HG03108 (cell line): ENCODE results near the gene NYAP2.

Source experiments
- ATAC-seq: cut with Tn5 transposase; IDR thresholded peaks from one replicate; pipeline ENCODE4 v1.9.1; 2021; ENCODE audit warnings: moderate library complexity; ENCODE audit not compliant: unreplicated experiment

The NYAP2 gene

DNA sequence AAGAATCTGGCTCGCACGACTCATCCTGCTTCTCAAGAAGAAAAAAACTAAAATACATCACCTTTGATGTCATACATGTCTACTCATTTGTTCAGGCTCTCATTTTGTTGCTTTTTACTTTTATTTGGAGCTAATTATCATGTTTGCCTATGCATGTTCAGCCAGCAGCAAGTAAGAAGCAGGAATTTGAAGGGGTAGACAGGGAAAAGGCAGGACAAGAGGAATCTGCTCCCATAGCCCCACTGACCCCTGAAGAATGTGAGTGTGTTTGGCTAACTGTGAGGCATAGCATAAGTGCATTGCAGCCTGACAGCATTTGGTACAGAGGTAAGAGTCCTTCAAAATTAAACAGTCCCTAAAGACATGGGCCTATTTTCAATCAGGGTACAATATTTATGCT, 72.7 kb downstream of the NYAP2 start:
- no peak for ATAC-seq

DNA sequence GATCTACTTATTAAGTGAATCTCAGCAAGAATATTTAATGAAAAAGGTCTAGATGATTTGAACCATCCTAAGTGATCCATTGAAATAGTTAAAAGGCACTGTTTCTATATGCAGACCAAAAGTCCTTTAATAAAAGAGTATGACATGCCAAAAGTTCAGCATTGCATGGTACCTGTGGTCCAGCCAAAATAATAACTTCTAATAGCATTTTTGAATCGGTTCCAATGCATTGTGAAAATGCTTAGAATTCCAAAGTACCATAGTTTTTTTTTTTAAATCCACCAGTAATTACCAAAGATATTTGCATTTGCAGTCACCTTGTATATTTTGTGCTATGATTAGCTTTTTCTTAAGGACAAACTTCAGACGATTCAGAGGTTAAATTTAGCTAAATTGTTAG, 79.9 kb downstream of the NYAP2 start:
- no peak for ATAC-seq

DNA sequence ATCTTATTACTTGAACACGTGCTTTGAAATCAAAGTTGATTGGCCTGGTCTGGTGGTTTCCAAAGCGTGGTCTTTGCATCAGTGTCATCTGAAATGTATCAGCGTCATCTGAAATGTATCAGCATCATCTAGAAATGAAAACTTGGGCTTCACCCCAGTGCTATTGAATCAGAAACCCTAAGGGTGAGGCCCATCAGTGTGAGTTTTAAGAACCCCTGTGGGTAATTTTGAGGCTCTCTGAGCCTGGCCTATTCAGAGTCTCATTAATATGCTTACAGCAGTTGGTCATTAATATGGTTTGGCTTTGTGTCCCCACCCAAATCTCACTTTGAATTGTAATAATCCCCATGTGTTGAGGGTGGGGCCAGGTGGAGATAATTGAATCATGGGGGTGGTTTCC, 85.2 kb downstream of the NYAP2 start:
- ATAC-seq, result no peak

DNA sequence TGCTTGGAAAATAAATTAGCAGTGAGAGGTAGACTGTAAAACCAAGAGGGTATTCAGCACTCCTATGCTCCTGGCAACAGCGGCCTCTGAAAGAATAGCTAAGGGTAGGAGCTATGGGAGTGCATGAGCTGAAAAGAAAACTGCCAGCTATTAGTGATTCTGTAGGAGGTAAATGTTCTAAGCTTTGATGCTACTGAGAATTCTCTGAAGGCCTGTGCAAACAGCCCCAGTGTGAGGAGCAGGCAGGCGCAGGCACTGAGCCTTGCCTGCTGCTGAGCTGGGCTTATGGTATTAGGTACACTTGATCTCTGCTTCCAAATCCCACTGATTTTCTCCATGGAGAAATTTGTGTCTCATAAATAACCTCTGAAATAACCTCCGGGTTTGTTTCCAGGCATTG, 86.7 kb downstream of the NYAP2 start:
- no peak for ATAC-seq

DNA sequence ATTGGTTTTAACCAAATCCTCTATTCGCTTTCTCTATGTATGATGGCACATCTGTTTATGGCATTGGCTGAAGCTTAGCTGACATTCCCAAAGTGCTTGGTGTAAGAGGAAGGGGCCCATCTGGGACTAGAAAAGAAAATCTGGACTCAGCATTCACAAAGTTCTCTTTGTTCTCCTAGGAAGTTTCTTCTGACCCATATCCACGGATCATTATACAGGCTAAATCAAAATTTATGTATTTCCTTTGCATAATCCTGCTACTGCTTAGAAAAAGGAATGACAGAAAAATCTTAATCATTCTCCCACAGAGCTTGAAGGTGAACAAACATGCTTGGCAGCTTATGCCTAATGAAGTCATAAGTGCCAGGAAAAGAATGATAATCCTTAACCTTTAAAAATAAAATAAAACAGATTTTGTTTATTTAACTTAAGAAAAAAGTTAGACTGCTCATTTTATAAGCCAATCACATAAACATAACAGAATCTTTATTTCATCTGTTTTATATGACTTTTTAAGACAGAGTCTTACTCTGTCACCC, 88.4 kb downstream of the NYAP2 start:
- ATAC-seq, result no peak

DNA sequence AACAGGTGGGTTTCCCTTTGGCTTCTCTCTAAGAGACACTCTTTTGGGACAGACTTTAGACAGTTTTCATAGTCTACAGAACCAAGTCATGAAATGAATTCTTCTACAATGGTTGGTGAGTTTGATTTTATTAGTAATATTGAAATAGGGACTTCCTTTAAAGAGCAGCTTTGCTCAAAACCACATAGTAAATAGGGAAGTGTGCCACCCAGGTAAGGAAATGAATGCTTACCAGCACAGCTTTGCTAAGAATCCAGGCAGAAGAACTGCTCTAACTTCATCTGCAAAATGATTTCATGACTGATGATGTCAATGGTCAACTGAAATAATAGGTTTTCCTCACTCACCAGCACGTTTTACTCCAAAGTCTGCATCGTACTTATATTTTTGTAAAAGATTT, 89.2 kb downstream of the NYAP2 start:
- ATAC-seq, result no peak

DNA sequence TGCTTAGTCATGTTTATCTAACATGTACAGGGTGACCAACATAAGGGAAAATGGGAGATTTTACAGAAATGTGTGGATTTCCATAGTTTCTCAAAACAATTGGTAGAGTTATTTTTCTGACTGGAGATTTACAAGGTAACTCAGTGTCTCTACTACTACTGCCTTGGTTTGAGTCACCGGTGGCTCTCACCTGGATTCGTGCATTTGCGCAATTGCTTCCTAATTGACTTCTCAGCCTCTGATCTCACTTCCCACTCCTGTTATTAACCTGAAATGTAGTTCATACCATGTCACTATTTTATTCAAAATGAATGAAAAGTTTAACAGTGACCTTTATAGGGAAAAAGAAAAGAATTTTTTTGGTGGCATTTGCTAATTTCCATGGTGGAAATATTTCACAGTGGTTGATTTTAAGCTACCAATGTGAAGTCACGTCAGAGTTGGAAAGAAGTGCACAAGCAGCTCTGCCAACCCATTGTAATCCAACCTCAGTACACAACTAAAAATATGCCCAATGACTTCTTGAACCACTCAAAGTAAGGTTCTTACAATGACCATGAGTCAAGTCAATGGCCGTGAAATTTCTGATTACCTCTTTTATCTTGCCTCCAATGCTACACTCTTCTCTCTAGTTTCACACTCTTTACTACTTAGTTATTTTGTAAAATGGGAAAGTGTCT, 94.0 kb downstream of the NYAP2 start:
- no peak for ATAC-seq

DNA sequence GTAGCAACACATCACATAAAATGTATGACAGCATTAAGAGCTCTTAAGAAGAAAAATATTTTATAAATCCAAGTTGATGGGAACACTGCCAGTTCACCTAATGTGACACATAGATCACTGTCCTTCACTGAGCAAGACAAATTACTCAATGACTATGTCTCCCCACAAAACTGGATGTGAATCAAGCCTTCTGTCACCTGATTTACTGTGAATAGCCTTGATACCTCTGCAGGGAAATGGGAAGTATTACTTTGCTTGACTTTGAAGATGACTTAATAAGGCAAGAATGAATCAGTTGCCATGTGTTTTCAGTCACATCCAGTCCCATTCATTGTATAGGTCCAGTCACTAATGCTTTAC, 94.6 kb downstream of the NYAP2 start:
- no peak for ATAC-seq

DNA sequence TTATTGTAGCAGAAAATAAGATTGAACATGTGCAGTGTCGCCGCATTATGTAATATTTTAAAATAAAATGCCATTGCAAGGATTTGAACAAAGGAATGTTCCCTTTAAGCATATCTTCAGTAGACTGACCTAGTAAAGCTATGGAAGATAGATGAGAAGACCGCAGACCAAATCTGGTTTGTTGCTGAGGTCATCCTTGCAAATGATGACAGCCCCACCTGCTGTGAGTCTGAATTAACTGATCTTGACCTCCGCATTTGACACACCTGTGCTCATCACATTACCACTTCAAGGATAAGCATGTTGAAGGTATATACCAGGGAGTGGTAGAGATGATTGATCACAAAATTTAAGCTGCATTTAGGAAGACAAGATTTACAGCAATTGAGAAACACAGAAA, 96.2 kb downstream of the NYAP2 start:
- no peak for ATAC-seq

DNA sequence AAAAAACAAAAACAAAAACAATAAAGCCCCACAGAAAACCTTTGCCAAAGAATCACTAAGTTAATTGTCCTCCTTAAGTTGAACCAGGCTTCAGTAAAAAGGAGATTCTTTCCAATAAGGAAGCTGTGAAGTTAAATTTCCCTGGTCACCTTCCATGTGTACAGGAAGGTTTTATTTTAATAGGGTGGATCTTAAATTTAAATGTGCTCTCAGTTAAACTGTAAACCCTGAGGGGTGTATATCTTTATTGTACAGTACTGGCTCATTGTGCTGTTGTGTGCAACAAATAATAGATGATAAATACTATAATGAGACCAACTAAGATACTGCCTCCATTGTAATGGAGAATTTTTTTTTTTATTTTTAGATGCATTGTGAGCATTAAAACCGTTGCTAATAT, 97.1 kb downstream of the NYAP2 start:
- ATAC-seq, result no peak

DNA sequence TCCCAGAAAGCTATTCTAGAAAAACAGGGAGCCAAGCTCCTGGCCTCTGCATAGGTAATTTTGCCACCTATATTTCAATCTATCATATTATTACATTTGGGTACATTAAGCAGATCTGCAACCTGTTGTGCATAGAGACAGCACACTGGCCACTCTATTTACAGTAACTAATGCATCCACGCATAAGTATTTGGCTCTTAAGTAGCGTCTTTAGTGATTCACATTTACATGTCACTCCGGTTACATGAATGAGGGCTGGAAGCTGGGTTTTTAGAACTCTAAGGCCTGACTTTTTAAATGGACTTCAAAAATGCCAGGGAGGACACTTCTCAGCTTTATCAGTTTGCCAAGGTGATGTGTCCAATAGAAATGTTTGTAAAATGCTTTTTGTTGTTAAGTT, 97.7 kb downstream of the NYAP2 start:
- ATAC-seq, result no peak

DNA sequence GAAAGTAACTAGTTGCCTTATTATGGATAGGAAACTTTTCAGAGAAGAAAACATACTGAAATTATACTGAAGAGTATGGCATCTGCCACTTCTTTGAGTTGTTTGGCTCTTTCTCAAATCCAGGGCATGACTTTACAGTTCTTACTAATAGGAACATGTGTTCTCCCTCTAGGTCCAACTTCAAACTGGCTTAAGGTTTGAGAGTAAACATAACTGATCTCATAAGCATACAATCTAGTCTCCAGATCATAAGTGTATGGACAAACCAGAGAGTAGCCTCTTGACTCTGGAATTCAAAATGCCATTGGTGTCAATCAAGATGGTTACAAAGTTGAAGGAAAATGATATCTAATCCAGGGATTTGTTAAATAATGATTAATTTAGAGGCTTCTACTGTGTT, 101.5 kb downstream of the NYAP2 start:
- ATAC-seq, result no peak

DNA sequence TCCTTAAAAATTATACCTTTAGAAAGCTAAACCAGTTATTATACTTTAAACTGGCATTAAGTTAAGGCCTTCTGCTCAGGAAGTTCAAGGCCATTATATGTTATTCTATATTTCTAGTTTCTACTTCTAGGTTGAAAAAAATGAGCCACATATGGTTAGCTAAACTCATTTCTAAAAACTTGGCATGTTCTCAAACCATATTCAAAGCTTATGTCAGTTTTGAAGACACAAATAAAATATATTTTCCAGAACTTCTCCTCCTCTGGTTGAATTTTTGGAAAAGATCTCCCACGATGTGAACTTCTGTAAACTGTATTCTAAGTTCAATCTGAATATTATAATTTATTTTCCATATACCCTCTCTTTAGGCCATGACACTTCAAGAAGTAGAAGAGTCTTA, 103.5 kb downstream of the NYAP2 start:
- ATAC-seq, result no peak

DNA sequence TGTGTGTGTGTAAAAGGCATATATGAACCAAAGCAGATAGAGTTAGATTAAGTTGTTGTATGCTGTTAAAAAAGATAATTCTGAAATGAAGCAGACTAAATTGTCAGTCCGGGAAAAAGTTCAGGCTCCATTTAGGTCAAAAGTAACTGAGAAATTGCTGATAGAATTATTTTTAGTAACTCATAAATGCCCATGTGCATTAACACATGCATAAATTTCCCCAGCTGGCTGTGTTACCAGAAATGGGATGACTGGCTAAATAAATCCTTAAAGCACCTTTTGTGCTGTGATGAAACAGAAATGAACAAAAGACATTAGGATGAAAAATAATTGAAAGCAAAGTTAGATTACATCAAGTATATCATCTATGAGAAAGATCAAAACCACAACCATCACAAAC, 111.3 kb downstream of the NYAP2 start:
- no peak for ATAC-seq

DNA sequence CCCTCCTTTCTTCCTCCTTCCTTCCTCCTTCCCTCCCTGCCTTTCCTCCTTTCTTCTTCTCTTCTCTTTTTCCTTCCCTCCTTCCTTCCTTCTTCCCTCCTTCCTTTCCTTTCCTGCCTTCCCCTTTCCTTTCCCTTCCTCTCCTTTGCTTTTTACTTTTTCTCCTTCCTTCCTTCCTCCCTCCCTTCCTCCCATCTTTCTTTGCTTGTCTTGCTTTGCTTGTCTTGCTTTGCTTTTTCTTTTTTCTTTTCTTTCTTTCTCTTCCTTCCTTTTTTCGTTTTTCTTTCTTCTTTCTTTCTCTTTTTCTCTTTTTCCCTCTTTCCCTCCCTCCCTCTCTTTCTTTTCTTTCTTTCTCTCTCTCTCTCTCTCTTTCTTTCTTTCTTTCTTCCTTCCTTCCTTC, 113.0 kb downstream of the NYAP2 start:
- no peak for ATAC-seq

DNA sequence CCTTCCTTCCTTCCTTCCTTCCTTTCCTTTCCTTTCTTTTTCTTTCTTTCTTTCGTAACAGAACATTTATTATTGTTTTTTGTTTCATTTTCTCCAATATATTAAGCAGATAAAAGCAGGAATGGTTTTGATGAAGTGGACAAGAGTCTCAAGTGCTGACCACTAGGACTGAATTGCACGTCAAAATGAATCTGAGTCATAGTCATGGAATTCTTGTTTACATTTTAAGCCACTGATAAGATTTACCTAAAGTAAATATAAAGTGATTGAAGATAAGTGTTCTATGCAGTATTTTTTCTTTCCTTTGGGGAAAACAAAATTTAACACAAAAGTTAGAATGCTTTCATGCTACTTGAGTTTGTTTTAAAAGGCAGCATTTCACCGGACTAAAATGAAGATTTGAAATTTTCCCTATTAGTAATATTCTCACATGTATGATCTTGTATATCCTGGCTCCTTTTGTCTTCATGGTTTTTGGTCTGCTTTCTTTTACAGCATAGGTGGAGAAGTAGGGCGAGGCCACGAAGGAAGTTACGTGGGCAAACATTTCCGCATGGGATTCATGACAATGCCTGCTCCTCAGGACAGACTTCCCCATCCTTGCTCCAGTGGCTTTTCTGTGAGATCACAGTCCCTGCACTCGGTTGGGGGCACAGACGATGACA, 113.5 kb downstream of the NYAP2 start:
- ATAC-seq, result no peak

DNA sequence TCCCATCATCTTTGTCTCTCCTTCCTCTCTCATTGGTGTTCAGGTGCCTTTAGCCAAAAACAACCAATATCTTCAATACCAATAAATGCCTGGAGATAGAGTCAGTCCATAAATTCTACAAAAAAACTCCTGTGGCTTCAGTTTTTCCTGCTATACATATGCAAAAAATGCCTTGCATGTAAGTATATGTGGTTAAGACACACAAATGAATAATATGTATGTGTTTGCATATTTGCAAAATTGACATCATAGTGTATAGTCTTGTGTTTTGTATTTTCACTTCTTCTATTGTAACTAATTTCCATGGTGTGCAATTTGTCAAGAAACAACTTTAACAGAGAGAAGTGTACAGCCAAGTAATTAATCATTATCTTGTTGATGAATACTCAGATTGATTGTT, 115.5 kb downstream of the NYAP2 start:
- ATAC-seq, result no peak

DNA sequence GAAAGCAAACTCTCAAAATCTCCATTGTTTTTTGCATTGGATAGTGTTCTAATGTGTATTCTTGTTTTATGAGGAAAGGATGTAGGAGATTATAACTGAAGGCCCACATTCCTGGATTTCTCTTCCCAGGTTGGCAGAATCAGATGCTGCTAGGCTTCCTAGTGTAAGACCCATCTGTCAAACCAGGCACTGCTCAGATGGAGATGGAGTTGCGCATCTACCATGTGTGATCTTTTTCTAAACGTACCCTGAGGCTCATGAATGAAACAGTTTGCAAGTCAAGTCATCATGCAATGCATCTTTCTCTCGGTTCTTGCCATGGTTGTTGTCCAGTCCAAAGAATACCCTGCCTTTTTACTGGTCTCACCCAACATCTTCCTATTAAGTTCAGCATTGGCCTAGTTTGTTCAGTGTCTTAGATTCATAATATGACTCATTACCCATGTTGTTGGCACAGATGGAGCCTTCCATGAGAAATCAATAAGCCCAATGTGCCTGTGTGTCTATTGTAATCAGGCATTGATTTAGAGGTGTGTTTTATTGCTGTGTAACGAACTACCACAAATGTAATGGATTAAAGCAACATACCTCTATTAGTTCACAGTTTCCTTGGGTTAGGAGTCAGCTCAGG, 127.4 kb downstream of the NYAP2 start:
- ATAC-seq, result no peak

DNA sequence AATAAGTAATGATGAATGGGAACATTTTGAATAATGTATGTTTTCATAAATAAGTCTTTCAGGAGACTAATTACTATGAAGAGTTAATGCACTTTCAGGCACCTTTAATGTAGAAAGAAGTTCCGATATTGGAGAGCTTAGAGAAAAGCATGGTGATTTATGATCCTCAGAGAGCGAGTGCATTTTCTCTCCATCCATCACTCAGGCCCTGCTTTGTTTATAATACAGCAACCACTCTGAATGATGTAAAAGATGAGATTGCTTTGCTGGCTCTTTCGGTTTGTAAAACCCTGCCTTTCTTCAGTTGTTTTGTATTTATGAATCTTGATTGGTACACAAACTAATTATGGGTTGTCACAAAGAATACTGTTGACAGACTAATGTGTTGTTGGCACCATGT, 132.0 kb downstream of the NYAP2 start:
- no peak for ATAC-seq

DNA sequence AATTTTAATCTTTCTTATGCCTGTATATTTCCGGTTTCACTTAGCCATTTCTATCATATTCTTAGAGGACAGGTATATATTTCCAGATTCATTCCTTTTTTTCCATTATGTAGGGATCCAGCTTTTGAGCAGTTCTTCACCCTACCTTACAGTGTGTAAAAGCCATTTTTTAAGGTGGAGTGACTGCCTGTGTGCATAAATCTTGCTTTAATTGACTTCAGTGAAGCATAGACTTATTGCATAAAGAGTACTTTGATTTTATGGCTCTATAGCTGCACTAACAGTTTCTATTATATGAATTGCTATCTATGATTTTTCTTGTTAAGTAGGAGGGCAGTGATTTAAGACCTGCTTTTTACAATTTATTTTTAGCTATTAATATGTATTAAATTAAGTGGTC, 132.6 kb downstream of the NYAP2 start:
- ATAC-seq, result no peak

DNA sequence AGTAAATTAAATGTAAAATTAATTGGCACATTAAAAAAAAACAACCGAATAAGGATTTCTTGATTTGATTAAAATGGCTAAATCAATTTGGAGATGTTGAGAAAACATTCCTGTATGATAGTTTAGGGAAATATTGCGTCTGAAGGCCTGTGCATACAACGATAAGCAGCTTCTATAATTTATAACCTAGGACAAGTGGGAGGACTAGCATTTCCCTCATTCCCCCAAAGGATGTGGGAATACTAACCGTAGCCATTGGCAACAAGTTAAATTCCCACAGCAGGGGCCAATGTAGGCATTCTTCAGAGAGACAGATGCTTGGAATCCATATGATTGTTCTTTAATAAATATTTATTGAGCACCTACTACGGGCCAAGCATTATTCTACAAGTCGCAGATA, 134.5 kb downstream of the NYAP2 start:
- ATAC-seq, result no peak

DNA sequence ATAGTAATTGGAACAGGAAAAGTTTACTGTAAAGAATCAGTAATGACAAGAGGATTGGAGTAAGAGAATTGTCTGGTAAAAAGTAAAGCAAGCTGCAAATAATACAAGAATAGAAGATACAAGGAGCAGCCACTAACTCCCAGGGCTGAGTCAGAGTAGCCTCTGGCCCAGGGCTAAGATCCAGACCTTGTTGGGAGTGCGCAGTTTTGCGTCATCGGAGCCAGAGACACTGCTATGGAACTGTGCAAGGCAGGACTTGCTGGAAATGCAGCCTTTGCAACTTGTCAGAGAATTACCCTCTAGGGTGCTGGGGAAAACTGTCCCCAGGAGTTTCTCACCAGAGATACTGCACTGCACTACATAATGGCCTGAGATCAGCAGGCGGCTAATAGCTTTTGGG, 135.2 kb downstream of the NYAP2 start:
- no peak for ATAC-seq
